GM12874 (cell line): ENCODE results near the gene AAGAB.

Source experiments
- CTCF ChIP-seq: IDR thresholded peaks from 2 replicates; pipeline ENCODE4 v1.5.1; 2011; ENCODE audit warnings: low read depth, mild to moderate bottlenecking, control low read depth, low read length, moderate library complexity; ENCODE audit not compliant: insufficient read depth

Gene AAGAB

GRCh38 chr15:67172172-67172571 is 82.3 kb downstream of the AAGAB start:
- no peak for TF ChIP-seq CTCF

GRCh38 chr15:67171471-67171870 is 83.0 kb downstream of the AAGAB start:
- TF ChIP-seq CTCF, result no peak

GRCh38 chr15:67170143-67170925 is 84.1 kb downstream of the AAGAB start:
- TF ChIP-seq CTCF, result no peak

- TF ChIP-seq CTCF, result no peak
Measured at GRCh38 chr15:67168694-67169093, 85.8 kb downstream of the AAGAB start.

GRCh38 chr15:67167091-67167490 is 87.4 kb downstream of the AAGAB start:
- TF ChIP-seq CTCF, result no peak

GRCh38 chr15:67166280-67167009 is 88.0 kb downstream of the AAGAB start:
- TF ChIP-seq CTCF, result no peak

GRCh38 chr15:67165254-67166253 is 88.9 kb downstream of the AAGAB start:
- no peak for TF ChIP-seq CTCF
